Measurements from ENCODE around the gene CLDN15. TPM values are rescaled to one million over a fixed set of nuclear protein-coding genes. Genes with fewer than 3 reads are reported as not detected.

The CLDN15 gene
- total and polyA plus RNA-seq, 10 donors, result 11.1 to 49.2 (median 21.2) TPM

DNA sequence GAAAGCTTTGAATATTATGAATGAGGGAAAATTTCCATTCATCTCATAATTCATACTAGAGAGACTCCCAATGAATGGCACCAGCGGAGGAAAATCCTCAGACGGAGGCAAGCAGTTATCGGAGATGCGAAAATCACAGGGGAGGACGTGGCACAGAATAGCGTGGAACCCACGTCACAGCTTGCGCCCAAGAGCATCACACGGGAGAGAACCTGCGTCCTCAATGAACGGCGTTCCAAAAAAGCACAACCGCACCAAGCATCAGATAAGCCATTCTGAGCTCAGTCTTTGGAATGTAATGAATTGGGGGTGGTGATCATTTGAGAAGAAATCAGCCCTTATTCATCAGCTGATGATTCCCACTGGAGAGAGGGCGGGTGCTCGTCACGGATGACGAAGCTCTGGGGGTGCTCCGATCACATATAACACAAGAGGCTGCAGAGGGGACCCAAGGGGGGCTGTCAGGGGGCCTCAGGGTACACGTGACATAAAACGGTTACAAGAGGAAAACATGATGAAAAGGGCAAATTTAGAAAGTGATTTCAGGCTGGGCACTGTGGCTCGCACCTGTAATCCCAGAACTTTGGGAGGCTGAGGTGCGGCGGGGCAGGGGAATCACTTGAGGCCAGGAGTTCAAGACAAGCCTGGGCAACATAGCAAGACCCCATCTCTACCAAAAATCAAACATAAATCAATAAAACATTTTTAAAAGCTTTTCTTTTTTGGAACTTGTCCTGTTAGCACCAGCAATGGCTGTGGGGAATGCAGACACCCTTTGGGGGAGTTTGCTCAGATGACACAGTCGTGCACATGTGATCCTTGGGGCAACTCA, 41.1 kb upstream of the CLDN15 start:
- no peak for TF ChIP-seq POLR2AphosphoS5 (IDR thresholded peaks at IDR 0.05)
- no peak for TF ChIP-seq POLR2A (IDR thresholded peaks at IDR 0.05)
- TF ChIP-seq CTCF (IDR thresholded peaks at IDR 0.05 in 8 of 11, conservative IDR thresholded peaks at IDR 0.05 in 3 of 11), result no peak
- intact Hi-C loops (cut with DNase I; ENCODE audit: low total_unique reads), result no loop called here
- 82 to 90% (median 85%) methylated on average over 24 of the region's 24 CpGs for WGBS, 5 donors

DNA sequence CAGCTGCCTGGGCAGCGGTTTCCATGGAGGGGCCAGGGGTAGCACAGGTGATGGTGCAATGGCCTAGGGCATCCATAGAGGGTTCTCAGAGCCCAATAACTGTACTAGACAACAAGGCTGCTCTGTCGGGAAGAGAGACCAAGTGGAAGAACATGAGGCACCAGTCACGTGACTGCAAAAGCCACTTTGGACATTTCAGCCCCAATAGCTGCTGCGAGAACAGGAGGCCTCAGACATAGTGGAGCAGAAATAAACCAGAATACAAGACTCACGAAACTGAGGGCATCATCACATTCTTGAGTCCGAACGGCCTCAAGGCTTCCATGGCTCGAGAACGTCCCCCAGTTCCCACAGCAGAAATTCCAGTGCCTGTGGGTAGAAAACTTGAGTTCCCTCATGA, 39.6 kb upstream of the CLDN15 start:
- Histone ChIP-seq H3K4me1 (no peaks in the 10 kb centered on the region), H3K27me3 (replicated peaks in 1 of 7) (peaks cover 0 to 25% (median 0%) of the 10 kb centered on the region in 7 donors), H3K36me3 (no peaks in the 10 kb centered on the region), H3K27ac (no peak overlapping the region), H3K4me3 (no peak overlapping the region), H3K9me3 (no peaks in the 10 kb centered on the region)
- TF ChIP-seq POLR2A (IDR thresholded peaks at IDR 0.05), result no peak
- TF ChIP-seq CTCF (IDR thresholded peaks at IDR 0.05 in 8 of 11, conservative IDR thresholded peaks at IDR 0.05 in 3 of 11), result no peak
- TF ChIP-seq POLR2AphosphoS5 (IDR thresholded peaks at IDR 0.05), result no peak
- intact Hi-C loops (cut with DNase I; ENCODE audit: low total_unique reads), result no loop called here
- 65 to 86% (median 81%) methylated on average over 9 of the region's 9 CpGs for WGBS, 5 donors
- no peak for DNase-seq

More for the DNA sequence above, 41.1 kb upstream of the CLDN15 start:
- Histone ChIP-seq H3K27ac (no peak overlapping the region), H3K36me3 (no peaks in the 10 kb centered on the region), H3K27me3 (replicated peaks in 1 of 7) (peaks cover 0 to 29% (median 0%) of the 10 kb centered on the region in 7 donors), H3K4me1 (peaks cover 0 to 9% (median 2%) of the 10 kb centered on the region in 6 donors), H3K4me3 (no peak overlapping the region), H3K9me3 (no peaks in the 10 kb centered on the region)
- no peak for DNase-seq

DNA sequence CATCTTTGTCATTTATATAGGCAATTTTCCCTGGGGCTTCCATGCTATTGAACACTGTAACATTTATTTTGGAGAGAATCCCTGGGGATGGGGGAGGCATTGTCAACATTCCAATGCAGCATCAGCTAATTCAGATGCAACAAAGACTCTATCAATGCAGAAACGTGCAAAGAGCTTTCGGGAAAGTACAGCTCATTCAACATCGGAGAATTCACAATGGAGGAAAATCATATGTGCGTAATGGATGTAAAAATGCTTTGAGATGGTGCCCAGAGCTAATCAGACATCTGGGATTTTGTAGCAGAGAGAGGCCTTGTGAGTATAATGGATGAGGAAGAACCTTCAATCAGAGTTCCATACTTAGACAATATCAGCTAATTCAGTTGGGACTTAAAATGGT, 35.6 kb upstream of the CLDN15 start:
- 64 to 78% (median 77%) methylated on average over 4 of the region's 4 CpGs for WGBS, 5 donors
- Histone ChIP-seq H3K27ac (no peak overlapping the region), H3K4me3 (no peak overlapping the region), H3K36me3 (no peaks in the 10 kb centered on the region), H3K4me1 (no peaks in the 10 kb centered on the region), H3K9me3 (no peaks in the 10 kb centered on the region), H3K27me3 (replicated peaks in 1 of 7) (peaks cover 0 to 14% (median 0%) of the 10 kb centered on the region in 7 donors)
- TF ChIP-seq POLR2AphosphoS5 (IDR thresholded peaks at IDR 0.05), result no peak
- no peak for TF ChIP-seq POLR2A (IDR thresholded peaks at IDR 0.05)
- TF ChIP-seq CTCF (IDR thresholded peaks at IDR 0.05 in 8 of 11, conservative IDR thresholded peaks at IDR 0.05 in 3 of 11), result no peak
- DNase-seq, result no peak
- intact Hi-C loops (cut with DNase I; ENCODE audit: low total_unique reads), result no loop called here

DNA sequence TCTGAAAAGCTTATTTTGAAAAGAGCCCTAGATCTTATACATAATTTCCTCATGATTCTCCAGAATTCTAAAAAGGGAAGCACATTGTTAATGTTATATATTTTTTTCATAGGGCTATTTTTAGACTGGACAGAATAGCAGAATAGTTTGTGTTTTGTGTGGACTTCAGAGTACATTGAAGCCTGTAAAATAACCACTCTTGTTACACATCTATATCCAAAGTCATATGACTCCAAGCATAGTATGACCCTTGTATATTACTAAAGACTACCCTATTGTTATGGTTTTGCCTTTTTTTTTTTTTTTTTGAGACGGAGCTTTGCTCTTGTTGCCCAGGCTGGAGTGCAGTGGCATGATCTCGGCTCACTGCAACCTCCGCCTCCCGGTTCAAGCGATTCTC, 33.4 kb upstream of the CLDN15 start:
- Histone ChIP-seq H3K27ac (no peak overlapping the region), H3K27me3 (replicated peaks in 1 of 7) (peaks cover 0 to 11% (median 0%) of the 10 kb centered on the region in 7 donors), H3K4me1 (no peaks in the 10 kb centered on the region), H3K36me3 (no peaks in the 10 kb centered on the region), H3K9me3 (no peaks in the 10 kb centered on the region), H3K4me3 (no peak overlapping the region)
- intact Hi-C loops (cut with DNase I; ENCODE audit: low total_unique reads), result no loop called here
- no peak for TF ChIP-seq POLR2A (IDR thresholded peaks at IDR 0.05)
- TF ChIP-seq POLR2AphosphoS5 (IDR thresholded peaks at IDR 0.05), result no peak
- no peak for TF ChIP-seq CTCF (IDR thresholded peaks at IDR 0.05 in 8 of 11, conservative IDR thresholded peaks at IDR 0.05 in 3 of 11)
- no peak for DNase-seq
- WGBS, 5 donors, result 70 to 84% (median 74%) methylated on average over 5 of the region's 5 CpGs

Measured in spleen (tissue), 11 donors.